HepG2 (cell line): Measurements from ENCODE around the gene PLCB1. TPM values are rescaled to one million over a fixed set of nuclear protein-coding genes. Genes with fewer than 3 reads are reported as not detected.

Experiments used
- ATAC-seq: fragments of 200-7000 bp; cut with Tn5 transposase; 3 replicates; pipeline ENCODE4 v1.9.1; 2020; ENCODE audit warnings: mild to moderate bottlenecking, moderate library complexity
- BruUV-seq: library from RNA; stranded (reverse); fragments of 400-500 nt; replicated peaks from 2 replicates; lab custom pipeline; 2021; lab: Mats Ljungman, UMichigan
- CTCF ChIA-PET: fragments of 300-600 bp; formaldehyde crosslinking; extraction: SDS; loops from one replicate; lab custom pipeline; 2021; ENCODE audit warnings: low total read pairs, inconsistent platforms, low intra/inter-chr PET ratio; lab: Yijun Ruan, JAX
- POLR2A ChIA-PET: fragments of 350-600 bp; sonication (Branson Sonifier 250); formaldehyde crosslinking; loops from one replicate; lab custom pipeline; 2020; ENCODE audit warnings: antibody characterized with exemption, inconsistent platforms; lab: Yijun Ruan, JAX
- DNase-seq: peaks from one replicate; pipeline ENCODE4 v3.0.0-alpha.2; 2015; ENCODE audit warnings: low spot score
- FAIRE-seq: peaks from 3 replicates; lab custom pipeline; 2011; peaks lifted over from hg19 to GRCh38; lab: Jason Lieb, UNC
- H2AFZ ChIP-seq: one replicate; pipeline ENCODE4 v1.6.1; 2011; ENCODE audit warnings: low read length, inconsistent platforms
- H3K27ac ChIP-seq: fragments of 300-600 bp; 3 replicates; pipeline ENCODE4 v1.8.0; 2011; ENCODE audit warnings: mixed run types, mild to moderate bottlenecking, mixed read lengths, low read length, inconsistent platforms; ENCODE audit not compliant: insufficient read depth; ENCODE audit errors: extremely low read length
- H3K27me3 ChIP-seq, 2 experiments: fragments of 200-600 bp in 1 of 2; 2 replicates in 1 of 2; 3 replicates in 1 of 2; pipeline versions ENCODE4 v1.6.0 to v1.8.0; 2011; ENCODE audit warnings: low read length in 2 of 2, mild to moderate bottlenecking in 2 of 2, moderate library complexity in 2 of 2, inconsistent platforms in 1 of 2; ENCODE audit not compliant: insufficient read depth in 2 of 2, control insufficient read depth in 1 of 2
- H3K36me3 ChIP-seq, 2 experiments: fragments of 200-600 bp in 1 of 2; replicated peaks in 1 of 2; 2 replicates in 1 of 2; 3 replicates in 1 of 2; pipeline versions ENCODE4 v1.5.1 to v1.8.0; 2011; ENCODE audit warnings: low read length in 2 of 2, inconsistent platforms in 1 of 2; ENCODE audit not compliant: insufficient read depth in 2 of 2, control insufficient read depth in 1 of 2
- H3K4me1 ChIP-seq: 2 replicates; pipeline ENCODE4 v1.5.1; 2012; ENCODE audit warnings: low read length, inconsistent platforms; ENCODE audit not compliant: insufficient read depth
- H3K4me2 ChIP-seq: 2 replicates; pipeline ENCODE4 v1.6.0; 2011; ENCODE audit warnings: low read depth, low read length, inconsistent platforms
- H3K4me3 ChIP-seq, 3 experiments: fragments of 200-600 bp in 1 of 3; sonication (generic), shearing (Covaris generic) in 1 of 3; replicated peaks in 1 of 3; 2 replicates each; pipeline ENCODE4 v1.5.1; 2011 to 2016; ENCODE audit warnings: low read length in 3 of 3, inconsistent platforms in 2 of 3, low read depth in 2 of 3, mild to moderate bottlenecking in 2 of 3, control low read depth in 1 of 3, mixed read lengths in 1 of 3; ENCODE audit not compliant: insufficient read depth in 1 of 3
- H3K79me2 ChIP-seq: one replicate; pipeline ENCODE4 v1.6.1; 2011; ENCODE audit warnings: low read length, inconsistent platforms; ENCODE audit not compliant: insufficient read depth
- H3K9ac ChIP-seq: 2 replicates; pipeline ENCODE4 v1.6.0; 2011; ENCODE audit warnings: mild to moderate bottlenecking, low read depth, low read length, inconsistent platforms; ENCODE audit not compliant: insufficient read depth
- H3K9me3 ChIP-seq: 2 replicates; pipeline ENCODE4 v1.5.1; 2012; ENCODE audit warnings: mild to moderate bottlenecking, low read length
- H4K20me1 ChIP-seq: 2 replicates; pipeline ENCODE4 v1.6.0; 2011; ENCODE audit warnings: inconsistent platforms, mild to moderate bottlenecking, low read length, moderate library complexity; ENCODE audit not compliant: insufficient read depth
- CHCHD3 ChIP-seq: sonication (generic); formaldehyde crosslinking; IDR thresholded peaks from 2 replicates; pipeline ENCODE4 v1.8.0; 2022; ENCODE audit warnings: mild to moderate bottlenecking, missing genetic modification reagents, moderate library complexity
- MYC ChIP-seq: sonication (generic); formaldehyde crosslinking; IDR thresholded peaks from 2 replicates; pipeline ENCODE4 v1.9.0; 2021; ENCODE audit warnings: missing genetic modification reagents, borderline replicate concordance
- NCOA2 ChIP-seq: sonication (generic); formaldehyde crosslinking; IDR thresholded peaks from 2 replicates; pipeline ENCODE4 v1.8.0; 2022; ENCODE audit warnings: inconsistent platforms
- RBFOX2 ChIP-seq: fragments of 200-400 bp; formaldehyde crosslinking; IDR thresholded peaks from 2 replicates; pipeline ENCODE4 v1.6.1; 2017; ENCODE audit warnings: low read depth, mild to moderate bottlenecking, low read length
- ZFP36 ChIP-seq: fragments of 150-350 bp; IDR thresholded peaks from 2 replicates; pipeline ENCODE4 v1.6.1; 2018; ENCODE audit warnings: borderline replicate concordance, low read length, low read depth; ENCODE audit not compliant: partially characterized antibody
- ZKSCAN1 ChIP-seq: fragments of 150-350 bp; IDR thresholded peaks from 2 replicates; pipeline ENCODE4 v1.6.1; 2014; ENCODE audit warnings: low read length
- ZNF205 ChIP-seq: IDR thresholded peaks from 2 replicates; pipeline ENCODE4 v1.6.1; 2018; ENCODE audit warnings: missing biosample characterization, missing genetic modification reagents
- ZNF552 ChIP-seq: sonication (generic); formaldehyde crosslinking; IDR thresholded peaks from 2 replicates; pipeline ENCODE4 v1.9.0; 2022; ENCODE audit warnings: missing genetic modification reagents, mild to moderate bottlenecking, borderline replicate concordance
- WGBS: methylation state at CpG from one replicate; pipeline ENCODE4 v1.1.6; 2017; ENCODE audit warnings: low lambda C conversion rate; 5-methylcytosine and 5-hydroxymethylcytosine counted together
- in situ Hi-C: cut with HindIII; loops from 2 replicates; pipeline ENCODE4 v1.10.0; 2017; ENCODE audit warnings: low pct_unique_long_range_greater_than_20kb; ENCODE audit not compliant: extremely low pct_ligation_motif_present
- intact Hi-C: fragments of 100-400 bp; cut with micrococcal nuclease; formaldehyde crosslinking; loops from one replicate; pipeline ENCODE4 v1.10.0; 2022; ENCODE audit not compliant: unreplicated experiment
- polyA plus RNA-seq, 8 experiments: library from polyadenylated mRNA; depleted of rRNA in 3 of 8; stranded (reverse) in 7 of 8; unstranded in 1 of 8; fragments of >200 nt; fragmentation: Illumina TruSeq in 4 of 8; extraction: Trizol in 4 of 8; gene quantifications; 2 replicates each; pipeline versions ENCODE4 v1.2.1 to v1.2.3, GENCODE V29; 2011 to 2016; ENCODE audit warnings: low read depth in 4 of 8, missing spikeins in 1 of 8, mixed read lengths in 1 of 8; ENCODE audit not compliant: insufficient read depth in 1 of 8
- total RNA-seq, 5 experiments: library from RNA; depleted of rRNA; stranded (reverse); fragments of >200 nt; fragmentation: Illumina TruSeq; extraction: Trizol; gene quantifications; 2 replicates each; pipeline ENCODE4 v1.2.3, GENCODE V29; 2016; ENCODE audit warnings: low read depth in 1 of 5
- TF ChIP-seq, protein P1 (sequence below): sonication (generic); formaldehyde crosslinking; IDR thresholded peaks from 2 replicates; pipeline ENCODE4 v1.5.0; 2020; ENCODE audit warnings: missing genetic modification reagents
- TF ChIP-seq, protein P2 (sequence below): sonication (generic); formaldehyde crosslinking; IDR thresholded peaks from 2 replicates; pipeline ENCODE4 v1.8.0; 2022; ENCODE audit warnings: missing genetic modification reagents, mild to moderate bottlenecking, borderline replicate concordance

The PLCB1 gene
- total and polyA plus RNA-seq, 2 of the 13 experiments (the other 11 are each of a cell fraction or from before 2014, with no cell fraction given), result 42.4 to 55.9 TPM

DNA sequence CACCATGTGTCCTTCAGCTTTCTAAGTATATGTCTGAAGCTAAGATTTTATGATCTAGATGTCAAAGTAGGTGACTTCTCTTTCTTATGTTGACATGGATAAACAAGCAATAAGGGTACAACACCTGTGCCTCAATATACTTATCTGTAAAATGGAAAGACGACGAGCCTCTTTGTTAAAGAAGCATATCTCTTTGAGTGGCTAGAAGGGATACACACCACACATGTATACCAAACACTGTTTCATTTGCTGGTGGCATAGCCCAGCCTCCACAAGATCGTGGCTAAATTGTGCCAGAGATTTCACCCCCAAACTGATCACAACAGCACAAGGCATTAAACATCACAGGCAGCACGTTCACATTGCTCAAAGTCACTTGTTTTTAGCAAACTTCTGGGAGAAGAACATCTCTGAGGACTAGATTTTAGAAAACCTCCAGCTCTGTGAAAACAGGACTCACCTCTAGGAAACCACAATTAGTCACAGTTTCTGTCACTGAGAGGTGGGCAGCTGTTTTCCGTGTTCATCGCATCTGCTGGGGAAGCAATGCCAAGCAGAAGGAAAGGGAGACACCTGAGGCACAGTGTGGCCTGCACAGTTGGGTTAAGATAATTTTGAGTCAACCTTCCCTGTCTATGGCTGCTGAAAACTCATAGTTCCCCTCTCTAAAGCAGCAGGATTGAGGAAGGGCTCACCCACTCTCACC lies 673.8 kb downstream of the PLCB1 start (continued):
- TF ChIP-seq, protein P1, sequence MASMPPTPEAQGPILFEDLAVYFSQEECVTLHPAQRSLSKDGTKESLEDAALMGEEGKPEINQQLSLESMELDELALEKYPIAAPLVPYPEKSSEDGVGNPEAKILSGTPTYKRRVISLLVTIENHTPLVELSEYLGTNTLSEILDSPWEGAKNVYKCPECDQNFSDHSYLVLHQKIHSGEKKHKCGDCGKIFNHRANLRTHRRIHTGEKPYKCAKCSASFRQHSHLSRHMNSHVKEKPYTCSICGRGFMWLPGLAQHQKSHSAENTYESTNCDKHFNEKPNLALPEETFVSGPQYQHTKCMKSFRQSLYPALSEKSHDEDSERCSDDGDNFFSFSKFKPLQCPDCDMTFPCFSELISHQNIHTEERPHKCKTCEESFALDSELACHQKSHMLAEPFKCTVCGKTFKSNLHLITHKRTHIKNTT (CRISPR knock-in tag), result no peak
- TF ChIP-seq, protein P2, sequence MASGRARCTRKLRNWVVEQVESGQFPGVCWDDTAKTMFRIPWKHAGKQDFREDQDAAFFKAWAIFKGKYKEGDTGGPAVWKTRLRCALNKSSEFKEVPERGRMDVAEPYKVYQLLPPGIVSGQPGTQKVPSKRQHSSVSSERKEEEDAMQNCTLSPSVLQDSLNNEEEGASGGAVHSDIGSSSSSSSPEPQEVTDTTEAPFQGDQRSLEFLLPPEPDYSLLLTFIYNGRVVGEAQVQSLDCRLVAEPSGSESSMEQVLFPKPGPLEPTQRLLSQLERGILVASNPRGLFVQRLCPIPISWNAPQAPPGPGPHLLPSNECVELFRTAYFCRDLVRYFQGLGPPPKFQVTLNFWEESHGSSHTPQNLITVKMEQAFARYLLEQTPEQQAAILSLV (CRISPR knock-in tag), result no peak
- TF ChIP-seq ZNF552 (no peak), MYC (CRISPR knock-in tag) (no peak), CHCHD3 (CRISPR knock-in tag) (no peak), ZNF205 (CRISPR knock-in tag) (no peak), ZKSCAN1 (no peak), RBFOX2 (no peak)

DNA sequence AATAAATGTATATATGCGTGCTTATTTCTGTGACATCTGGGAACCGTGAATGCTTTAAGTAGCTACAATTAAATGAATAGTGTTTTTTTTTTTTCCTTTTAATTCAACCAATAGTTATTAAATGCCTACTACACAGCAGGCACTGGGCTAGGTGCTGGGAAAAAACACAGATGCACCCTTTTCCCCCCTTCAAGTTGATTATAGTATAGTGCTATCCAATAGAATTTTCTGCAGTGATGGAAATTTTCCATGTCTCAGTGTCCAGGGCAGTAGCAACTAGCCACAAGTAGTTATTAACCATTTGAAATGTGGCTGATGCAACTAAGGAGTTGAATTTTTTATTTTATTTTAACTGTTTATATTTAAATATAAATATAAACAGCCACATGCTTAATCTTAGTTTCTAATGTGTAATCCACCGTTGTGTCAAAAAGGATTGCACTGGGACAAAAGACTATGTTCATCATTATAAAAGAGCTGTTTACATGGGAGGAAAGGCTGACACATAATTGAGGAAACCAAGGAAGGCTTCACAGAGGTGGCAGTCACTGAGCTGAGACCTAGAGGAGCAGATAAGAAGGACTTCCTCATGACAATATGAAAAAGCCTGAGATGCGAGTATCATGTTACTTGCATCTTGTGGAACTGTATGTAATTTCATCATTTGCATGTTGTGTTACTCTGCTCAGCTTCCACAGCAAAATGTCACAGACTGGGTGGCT lies 675.6 kb downstream of the PLCB1 start:
- BruUV-seq, result no TSS peak
- Histone ChIP-seq H3K9me3 (no peaks in the 10 kb centered on the region), H4K20me1 (no peaks in the 10 kb centered on the region), H3K79me2 (no peaks in the 10 kb centered on the region), H2AFZ (no peak overlapping the region), H3K4me2 (0 out of 2 replicates have a peak overlapping the region, but pooled peaks have one; percentile 0), H3K9ac (no peak overlapping the region), H3K4me3 (no peak overlapping the region), H3K27me3 (no peaks in the 10 kb centered on the region), H3K36me3 (no peaks in the 10 kb centered on the region; a peak in 3 of 5 replicates), H3K4me1 (peaks cover 52% of the 10 kb centered on the region), H3K27ac (peak overlapping the region; percentile 74)
- CTCF ChIA-PET, result no interaction called here
- no peak for ATAC-seq
- no peak for FAIRE-seq
- in situ Hi-C loops, result no loop called here
- intact Hi-C loops, result no loop called here
- no peak for TF ChIP-seq NCOA2 (CRISPR knock-in tag)
- peak; percentile 66 for TF ChIP-seq ZFP36
- 92% methylated on average over 4 of the region's 4 CpGs for WGBS
- POLR2A ChIA-PET, result interaction anchor here (1.2 to 1.7 kb wide), 2 partner anchors 9 to 26 kb away, joined by 3 read pairs; no protein-coding TSS in a partner anchor
- no peak for DNase-seq
